HG02885 (cell line): ENCODE data around the gene ESPNL.
"Not testable (repeated sequence)": the region's sequence is repeated elsewhere in the genome, so short reads cannot be mapped to it uniquely, and the experiment has no call there.

Experiments
- ATAC-seq: cut with Tn5 transposase; IDR thresholded peaks from one replicate; pipeline ENCODE4 v1.9.1; 2021; ENCODE audit warnings: mild to moderate bottlenecking; ENCODE audit not compliant: unreplicated experiment, poor library complexity

The ESPNL gene

GRCh38 chr2:238100049-238100820 is at the start of gene ESPNL:
ESPNL (plus strand) TSS chr2:238100340; CDS start chr2:238100420, 80 bp downstream.
- ATAC-seq: no peak

- no peak for ATAC-seq
These were observed 46.9 kb upstream of the ESPNL start for GRCh38 chr2:238053191-238053776.

GRCh38 chr2:238055841-238056240 is 44.3 kb upstream of the ESPNL start:
- no peak for ATAC-seq

- ATAC-seq: not testable (repeated sequence)
These were observed 42.2 kb upstream of the ESPNL start for GRCh38 chr2:238057696-238058575.

GRCh38 chr2:238059505-238059904 is 40.6 kb upstream of the ESPNL start:
- no peak for ATAC-seq

GRCh38 chr2:238060096-238060541 is 40.0 kb upstream of the ESPNL start:
- no peak for ATAC-seq

GRCh38 chr2:238060542-238061314 is 39.4 kb upstream of the ESPNL start, which contains the start of gene SCLY:
SCLY (plus strand) TSS chr2:238061001; CDS start chr2:238061055, 54 bp downstream.
- peak; percentile 96 for ATAC-seq

- ATAC-seq: peak; percentile 17
These were observed 38.6 kb upstream of the ESPNL start for GRCh38 chr2:238061315-238062202.

- ATAC-seq: no peak
These were observed 36.5 kb upstream of the ESPNL start for GRCh38 chr2:238063414-238064189.

GRCh38 chr2:238064376-238064775 is 35.8 kb upstream of the ESPNL start:
- no peak for ATAC-seq

- ATAC-seq: no peak
These were observed 34.9 kb upstream of the ESPNL start for GRCh38 chr2:238065071-238065846.

GRCh38 chr2:238066218-238066617 is 33.9 kb upstream of the ESPNL start:
- ATAC-seq: no peak

GRCh38 chr2:238066718-238067117 is 33.4 kb upstream of the ESPNL start:
- ATAC-seq: not testable (repeated sequence)

GRCh38 chr2:238067939-238068338 is 32.2 kb upstream of the ESPNL start:
- no peak for ATAC-seq

- ATAC-seq: no peak
These were observed 31.0 kb upstream of the ESPNL start for GRCh38 chr2:238069021-238069709.

- no peak for ATAC-seq
These were observed 30.3 kb upstream of the ESPNL start for GRCh38 chr2:238069877-238070276.

GRCh38 chr2:238075397-238075796 is 24.7 kb upstream of the ESPNL start:
- ATAC-seq: no peak
